ENCODE results near the gene TAB2. TPM values are rescaled to one million over a fixed set of nuclear protein-coding genes. Genes with fewer than 3 reads are reported as not detected.

The TAB2 gene
- total and polyA plus RNA-seq, 2 donors (not counting 3 experiments of a cell fraction or from before 2014, with no cell fraction given), result 26.0 to 37.4 TPM

GRCh38 chr6:149289966-149290365, 27.5 kb upstream of the TAB2 start:
- H3K36me3 ChIP-seq (ENCODE audit: control insufficient read depth in 2 of 2, extremely low read depth in 1 of 2, insufficient read depth in 2 of 2, low read length in 2 of 2), result no peaks in the 10 kb centered on the region
- H3K4me2 ChIP-seq (ENCODE audit: insufficient read depth, low read length), result no peak overlapping the region
- no peaks in the 10 kb centered on the region for H3K9me1 ChIP-seq (replicated peaks; ENCODE audit: control insufficient read depth, extremely low read depth, insufficient read depth, low read length)
- H2AFZ ChIP-seq (ENCODE audit: low read depth, low read length), result no peak overlapping the region
- H3K79me2 ChIP-seq (ENCODE audit: control insufficient read depth, insufficient read depth, low read length), result no peaks in the 10 kb centered on the region
- intact Hi-C loops (cut with micrococcal nuclease) (no loop called here), dilution Hi-C loops (cut with MboI; ENCODE audit: extremely low pct_ligation_motif_present, low sequenced_read_pairs) (no loop called here)
- ChIA-PET POLR2A (no interaction called here), CTCF (no interaction called here)
- TF ChIP-seq JUN (IDR thresholded peaks at IDR 0.05; ENCODE audit: borderline replicate concordance, insufficient read depth, insufficient read length, low read depth) (no peak), MYC (IDR thresholded peaks at IDR 0.05; ENCODE audit: low read depth, low read length) (no peak), CTCF (IDR thresholded peaks at IDR 0.05; ENCODE audit: extremely low read depth in 1 of 2, insufficient read depth in 1 of 2, low read depth in 1 of 2, low read length in 2 of 2) (no peak), GATA2 (IDR thresholded peaks at IDR 0.05; ENCODE audit: insufficient read depth, insufficient read length, low read depth, low read length) (no peak), POLR2A (IDR thresholded peaks at IDR 0.05; ENCODE audit: low read depth, low read length) (no peak), MAX (IDR thresholded peaks at IDR 0.05; ENCODE audit: insufficient read depth, insufficient read length) (no peak), POLR2AphosphoS5 (IDR thresholded peaks at IDR 0.05; ENCODE audit: insufficient read depth, low read depth, low read length) (no peak), EZH2 (IDR thresholded peaks at IDR 0.05; ENCODE audit: borderline replicate concordance, low read depth, low read length, severe bottlenecking) (no peak), FOS (IDR thresholded peaks at IDR 0.05; ENCODE audit: borderline replicate concordance, insufficient read depth, low read length) (no peak)
- peaks cover 2 to 5% of the 10 kb centered on the region in 2 experiments for H3K27me3 ChIP-seq (ENCODE audit: control insufficient read depth in 2 of 2, insufficient read depth in 2 of 2, low read length in 2 of 2)
- FAIRE-seq (no peak), DNase-seq (ENCODE audit: low read depth, low spot score) (no peak)
- no peaks in the 10 kb centered on the region for H3K9me3 ChIP-seq (replicated peaks; ENCODE audit: control insufficient read depth, insufficient read depth, low read length)
- no peak overlapping the region for H3K27ac ChIP-seq (ENCODE audit: insufficient read depth, low read depth, low read length)
- H3K9ac ChIP-seq (replicated peaks; ENCODE audit: extremely low read depth, insufficient read depth, low read length), result no peak overlapping the region
- no peaks in the 10 kb centered on the region for H3K4me1 ChIP-seq (ENCODE audit: control insufficient read depth, extremely low read depth, insufficient read depth, low read length)
- BruUV-seq (replicated peaks), result no TSS peak
- H3K4me3 ChIP-seq (replicated peaks in 1 of 3; ENCODE audit: insufficient read depth in 1 of 3, low read depth in 1 of 3, low read length in 3 of 3), result no peak overlapping the region
- no peaks in the 10 kb centered on the region for H4K20me1 ChIP-seq (replicated peaks; ENCODE audit: control insufficient read depth, extremely low read depth, insufficient read depth, low read length)

Measured in endothelial cell of umbilical vein (primary cell).